Measurements from ENCODE around the gene SLCO1A2.

GRCh38 chr12:21337959-21338744 lies 3.4 kb upstream of the SLCO1A2 start:
- TF ChIP-seq EZH2 (conservative IDR thresholded peaks at IDR 0.05; ENCODE audit: low read depth, low read length), result no peak
- TF ChIP-seq PAX8 (CRISPR knock-in tag; IDR thresholded peaks at IDR 0.05; ENCODE audit: borderline replicate concordance), result no peak
